GM19395 (cell line): ENCODE results near the gene PLD2.
"Not testable (repeated sequence)": the region's sequence is repeated elsewhere in the genome, so short reads cannot be mapped to it uniquely, and the experiment has no call there.

Experiments
- ATAC-seq: cut with Tn5 transposase; IDR thresholded peaks from one replicate; pipeline ENCODE4 v1.9.1; 2021; ENCODE audit warnings: mild to moderate bottlenecking, moderate library complexity; ENCODE audit not compliant: unreplicated experiment

PLD2 gene

DNA sequence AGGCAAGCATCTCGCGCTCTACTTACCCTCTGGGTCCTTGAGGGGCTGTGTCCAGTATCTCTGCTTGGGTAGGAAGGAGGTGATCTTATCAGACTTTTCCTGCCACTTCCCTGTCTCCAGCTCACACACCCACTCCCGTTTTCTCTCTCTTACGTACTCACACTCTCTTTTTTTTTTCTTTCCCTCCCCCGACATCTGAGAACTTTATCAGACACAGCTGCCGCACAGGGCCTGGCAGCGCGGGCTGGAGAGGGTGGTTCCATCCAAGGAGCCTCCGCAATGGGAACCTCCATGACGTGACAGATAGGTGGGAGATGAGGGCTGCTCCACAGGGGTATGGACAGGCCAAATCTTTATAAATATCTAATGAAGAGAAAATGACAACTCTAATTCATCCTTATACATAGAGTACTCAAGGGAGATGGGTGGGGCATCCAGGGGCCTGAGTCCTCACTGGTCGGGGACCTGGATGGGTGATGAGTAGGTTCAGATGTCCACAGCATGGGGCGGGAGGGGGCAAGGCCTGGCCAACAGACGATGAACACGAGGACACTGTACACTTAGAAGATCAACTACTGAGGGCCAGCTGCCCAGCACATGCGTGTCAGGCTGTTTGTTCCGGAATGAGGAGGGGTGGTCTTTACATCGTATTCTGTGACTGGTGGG, 49.5 kb downstream of the PLD2 start:
- no peak for ATAC-seq

DNA sequence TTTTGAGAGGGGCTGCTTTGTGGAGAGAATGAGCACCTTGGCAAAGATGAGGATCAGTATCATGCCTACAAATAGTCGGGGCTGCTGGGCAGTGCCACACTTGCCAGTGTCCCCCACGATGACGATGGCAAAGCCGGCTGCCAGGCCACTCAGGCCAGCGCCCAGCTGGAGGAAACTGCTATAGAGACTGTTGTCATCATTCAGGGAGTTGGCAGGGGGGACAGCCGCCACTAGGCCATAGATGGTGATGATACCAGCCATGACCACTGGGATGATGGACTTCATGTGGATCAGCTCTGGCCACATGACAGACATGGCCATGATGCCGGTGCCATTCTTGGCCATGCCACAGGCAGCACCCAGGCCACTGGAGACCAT, 50.0 kb downstream of the PLD2 start:
- ATAC-seq: no peak

- not testable (repeated sequence) for ATAC-seq
These were observed 50.4 kb downstream of the PLD2 start for GRCh38 chr17:4857347-4857746.

DNA sequence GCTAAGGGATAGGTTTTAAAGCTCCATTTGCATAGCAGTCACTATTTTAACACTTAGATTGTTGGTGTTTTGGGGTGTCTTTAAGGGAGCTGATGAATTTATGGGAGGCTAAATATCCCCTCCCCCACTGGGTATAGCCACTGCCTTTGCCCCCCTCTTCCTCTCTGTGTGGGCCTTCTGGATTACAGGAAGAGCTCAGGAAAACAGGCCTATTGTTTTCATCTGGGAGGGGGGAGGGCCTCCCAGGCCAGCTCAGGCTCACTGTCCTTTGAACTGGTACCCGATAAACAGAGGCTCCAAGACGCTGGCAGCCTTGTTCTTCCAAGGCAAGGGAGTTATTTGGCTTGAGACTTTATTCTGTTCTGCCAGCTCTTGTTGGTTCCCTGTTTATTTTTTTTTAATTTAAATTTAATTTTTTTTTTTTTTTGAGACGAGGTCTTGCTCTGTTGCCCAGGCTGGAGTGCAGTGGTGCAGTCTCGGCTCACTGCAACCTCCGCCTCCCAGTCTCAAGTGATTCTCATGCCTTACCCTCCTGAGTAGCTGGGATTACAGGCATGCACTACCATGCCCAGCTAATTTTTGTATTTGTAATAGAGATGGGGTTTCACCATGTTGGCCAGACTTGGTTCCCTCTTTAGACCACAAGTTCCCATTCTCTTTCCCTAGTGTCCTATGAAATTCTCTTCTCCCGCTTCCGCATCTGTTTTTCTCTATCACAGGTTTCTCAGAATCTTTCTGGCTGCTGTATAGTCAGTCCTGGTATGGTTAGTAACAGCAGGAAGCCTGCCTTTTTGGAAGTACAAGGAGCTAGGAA, 51.3 kb downstream of the PLD2 start:
- no peak for ATAC-seq

DNA sequence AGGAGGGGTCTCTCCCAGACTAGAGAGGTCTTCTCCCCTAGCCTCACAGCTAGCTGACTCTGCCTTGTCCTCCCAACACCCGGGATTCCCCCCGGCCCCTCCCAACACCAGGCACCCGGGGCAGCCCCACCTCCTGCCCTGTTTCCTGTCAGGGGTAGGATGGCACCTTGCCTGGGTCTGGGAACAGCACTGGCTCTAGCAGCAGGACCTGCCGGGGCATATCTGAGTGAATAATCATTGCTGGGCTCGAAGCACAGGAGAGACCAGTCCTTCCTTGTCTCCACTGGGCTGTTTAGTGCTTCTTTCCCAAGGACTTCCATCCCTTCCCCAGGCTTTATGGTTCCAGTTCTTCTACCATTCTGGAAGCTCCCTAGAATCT, 51.9 kb downstream of the PLD2 start:
- ATAC-seq: no peak

DNA sequence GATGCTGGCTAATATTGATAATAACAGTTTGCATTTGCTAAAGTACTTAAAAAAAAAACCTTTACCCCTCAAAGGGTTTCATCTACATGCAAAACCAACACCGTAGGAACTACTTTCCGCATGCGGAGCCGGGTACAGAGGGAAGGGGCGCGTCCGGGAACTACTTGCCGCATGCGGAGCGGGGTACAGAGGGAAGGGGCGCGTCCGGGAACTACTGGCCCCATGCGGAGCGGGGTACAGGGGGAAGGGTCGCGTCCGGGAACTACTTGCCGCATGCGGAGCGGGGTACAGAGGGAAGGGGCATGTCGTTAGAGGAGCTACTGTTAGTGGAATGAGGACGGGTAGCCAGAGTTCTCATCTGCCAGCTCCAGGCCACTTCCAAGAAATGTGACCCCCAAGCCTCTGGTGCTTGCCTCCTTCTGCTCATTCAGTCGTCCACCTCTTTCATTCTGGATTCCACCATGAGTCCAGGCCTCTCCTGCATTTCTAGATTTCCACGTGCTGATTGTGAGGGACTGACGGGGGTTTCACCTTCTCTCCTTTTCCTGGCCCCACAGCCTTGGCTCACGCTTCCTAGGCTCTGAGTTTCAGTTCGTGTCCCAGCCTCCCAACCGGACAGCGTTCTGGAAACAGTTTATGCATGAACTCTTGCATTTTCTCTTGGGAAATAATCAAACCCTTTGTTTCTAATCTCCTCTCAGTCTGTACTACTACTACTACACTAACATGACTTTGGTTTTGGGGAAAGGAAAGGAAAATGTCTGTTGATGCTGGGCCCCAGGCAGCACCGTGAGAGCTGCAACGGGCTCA, 53.1 kb downstream of the PLD2 start:
- ATAC-seq: no peak

DNA sequence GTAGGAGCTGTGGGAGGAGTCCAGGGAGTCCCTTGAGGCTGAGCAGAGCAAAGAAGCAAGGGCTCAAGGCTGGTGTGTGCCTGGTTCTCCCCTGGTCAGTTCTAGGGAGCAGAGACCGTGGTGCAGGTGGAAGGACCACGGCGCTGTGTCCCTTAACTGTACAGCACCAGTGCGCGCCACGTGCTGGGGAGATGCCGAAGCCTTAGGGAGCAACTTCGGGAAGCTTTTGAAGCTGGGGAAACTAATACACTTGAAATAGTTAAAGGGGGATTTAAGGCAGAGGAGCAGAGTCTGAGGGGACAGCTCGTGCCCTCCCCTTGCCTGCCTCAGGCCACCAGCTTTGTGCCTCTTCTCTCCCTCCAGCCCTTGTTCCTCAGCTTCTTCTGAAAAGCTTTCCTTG, 53.7 kb downstream of the PLD2 start:
- no peak for ATAC-seq

DNA sequence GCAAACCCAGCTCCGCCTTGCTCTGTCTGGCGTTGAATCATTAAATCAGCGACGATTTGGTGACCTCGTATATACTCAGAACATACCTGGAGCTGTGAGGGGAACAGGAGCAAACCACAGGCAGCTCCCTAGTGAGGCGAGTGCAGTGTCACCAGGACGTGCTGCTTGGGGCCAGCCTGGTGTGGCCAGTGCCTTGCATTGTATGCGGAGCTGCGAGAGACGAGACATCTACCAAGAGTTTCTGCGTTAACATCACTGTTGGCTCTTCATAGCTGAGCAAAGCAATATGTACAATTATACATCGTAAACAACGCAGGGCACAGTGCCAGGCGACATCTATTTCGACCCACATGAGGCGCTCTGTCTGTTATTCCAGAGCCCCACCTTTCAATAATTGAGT, 54.1 kb downstream of the PLD2 start:
- ATAC-seq: no peak

- no peak for ATAC-seq
These were observed 55.8 kb downstream of the PLD2 start for GRCh38 chr17:4862720-4863119.

- ATAC-seq: no peak
These were observed 56.4 kb downstream of the PLD2 start for GRCh38 chr17:4863321-4863720.

DNA sequence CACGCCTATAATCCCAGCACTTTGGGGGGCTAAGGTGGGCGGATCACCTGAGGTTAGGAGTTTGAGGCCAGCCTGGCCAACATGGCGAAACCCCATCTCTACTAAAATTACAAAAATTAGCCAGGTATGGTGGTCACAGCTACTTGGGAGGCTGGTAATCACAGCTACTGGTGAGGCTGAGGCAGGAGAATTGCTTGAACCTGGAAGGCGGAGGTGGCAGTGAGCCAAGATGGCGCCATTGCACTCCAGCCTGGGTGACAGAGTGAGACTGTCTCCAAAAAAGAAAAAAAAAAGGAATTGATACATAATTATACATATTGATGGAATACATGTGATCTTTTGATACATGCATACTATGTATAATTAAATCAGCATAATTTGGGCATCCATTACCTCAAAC, 60.6 kb downstream of the PLD2 start:
- not testable (repeated sequence) for ATAC-seq

- ATAC-seq: not testable (repeated sequence)
These were observed 62.4 kb downstream of the PLD2 start for GRCh38 chr17:4869058-4869998.

DNA sequence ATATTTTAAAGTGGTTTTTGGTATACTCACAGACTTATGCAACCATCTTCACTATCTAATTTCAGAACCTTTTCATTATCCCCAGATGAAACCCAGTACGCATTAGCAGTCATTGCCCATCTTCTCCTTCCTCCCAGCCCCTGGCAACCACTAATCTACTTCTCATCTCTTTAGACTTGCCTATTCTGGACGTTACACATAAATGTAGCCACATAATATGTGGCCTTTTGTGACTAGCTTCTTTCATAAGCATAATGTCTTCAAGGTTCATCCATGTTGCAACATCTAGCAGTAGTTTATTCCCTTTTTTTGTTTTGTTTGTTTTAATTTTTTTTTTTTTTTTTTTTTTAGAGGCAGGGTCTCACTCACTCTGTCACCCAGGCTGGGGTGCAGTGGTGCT, 63.9 kb downstream of the PLD2 start:
- no peak for ATAC-seq

- no peak for ATAC-seq
These were observed 65.8 kb downstream of the PLD2 start for GRCh38 chr17:4872786-4873185.
